ENCODE results near the gene PTPRM.

DNA sequence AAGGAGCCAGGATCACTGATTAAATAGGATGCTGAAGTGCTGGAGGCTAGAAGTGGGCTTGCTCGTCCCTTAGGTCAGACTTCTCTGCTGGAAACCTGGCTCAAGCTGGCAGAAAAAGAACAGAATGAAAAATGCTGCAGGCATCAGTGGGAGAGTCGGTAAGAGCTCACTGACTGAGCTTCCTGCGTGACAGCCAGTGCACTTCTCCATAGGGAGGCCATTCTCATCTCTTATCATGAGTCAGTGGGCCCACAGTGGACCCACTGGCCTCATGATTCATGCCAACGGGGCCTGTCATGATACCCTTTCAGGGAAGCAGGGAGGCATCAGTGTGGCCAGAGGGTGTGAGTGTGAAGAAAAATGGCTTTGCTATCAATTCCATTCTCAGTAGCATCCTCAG, 498.2 kb downstream of the PTPRM start:
- no peak for TF ChIP-seq POLR2A (IDR thresholded peaks at IDR 0.05)
- TF ChIP-seq, protein P1, sequence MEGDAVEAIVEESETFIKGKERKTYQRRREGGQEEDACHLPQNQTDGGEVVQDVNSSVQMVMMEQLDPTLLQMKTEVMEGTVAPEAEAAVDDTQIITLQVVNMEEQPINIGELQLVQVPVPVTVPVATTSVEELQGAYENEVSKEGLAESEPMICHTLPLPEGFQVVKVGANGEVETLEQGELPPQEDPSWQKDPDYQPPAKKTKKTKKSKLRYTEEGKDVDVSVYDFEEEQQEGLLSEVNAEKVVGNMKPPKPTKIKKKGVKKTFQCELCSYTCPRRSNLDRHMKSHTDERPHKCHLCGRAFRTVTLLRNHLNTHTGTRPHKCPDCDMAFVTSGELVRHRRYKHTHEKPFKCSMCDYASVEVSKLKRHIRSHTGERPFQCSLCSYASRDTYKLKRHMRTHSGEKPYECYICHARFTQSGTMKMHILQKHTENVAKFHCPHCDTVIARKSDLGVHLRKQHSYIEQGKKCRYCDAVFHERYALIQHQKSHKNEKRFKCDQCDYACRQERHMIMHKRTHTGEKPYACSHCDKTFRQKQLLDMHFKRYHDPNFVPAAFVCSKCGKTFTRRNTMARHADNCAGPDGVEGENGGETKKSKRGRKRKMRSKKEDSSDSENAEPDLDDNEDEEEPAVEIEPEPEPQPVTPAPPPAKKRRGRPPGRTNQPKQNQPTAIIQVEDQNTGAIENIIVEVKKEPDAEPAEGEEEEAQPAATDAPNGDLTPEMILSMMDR (IDR thresholded peaks at IDR 0.05) = no peak
- no peak for TF ChIP-seq POLR2AphosphoS5 (IDR thresholded peaks at IDR 0.05)
- no peak for TF ChIP-seq EP300 (IDR thresholded peaks at IDR 0.05)

Measured in gastroesophageal sphincter (tissue), 3 donors.